AG09309 (cell line): ENCODE data around the gene ABLIM2.

ENCODE experiments used
- DNase-seq: peaks from one replicate; pipeline ENCODE4 v3.0.0-alpha.2; 2010; ENCODE audit warnings: low read depth
- H3K4me3 ChIP-seq: 2 replicates; pipeline ENCODE4 v1.5.1; 2011; ENCODE audit warnings: mild to moderate bottlenecking, low read depth, low read length, moderate library complexity; ENCODE audit not compliant: control insufficient read depth
- CTCF ChIP-seq: IDR thresholded peaks from 2 replicates; pipeline ENCODE4 v1.5.1; 2011; ENCODE audit warnings: mild to moderate bottlenecking, low read depth, low read length, inconsistent platforms; ENCODE audit not compliant: insufficient read depth, control insufficient read depth; ENCODE audit errors: missing control alignments

The ABLIM2 gene

DNA sequence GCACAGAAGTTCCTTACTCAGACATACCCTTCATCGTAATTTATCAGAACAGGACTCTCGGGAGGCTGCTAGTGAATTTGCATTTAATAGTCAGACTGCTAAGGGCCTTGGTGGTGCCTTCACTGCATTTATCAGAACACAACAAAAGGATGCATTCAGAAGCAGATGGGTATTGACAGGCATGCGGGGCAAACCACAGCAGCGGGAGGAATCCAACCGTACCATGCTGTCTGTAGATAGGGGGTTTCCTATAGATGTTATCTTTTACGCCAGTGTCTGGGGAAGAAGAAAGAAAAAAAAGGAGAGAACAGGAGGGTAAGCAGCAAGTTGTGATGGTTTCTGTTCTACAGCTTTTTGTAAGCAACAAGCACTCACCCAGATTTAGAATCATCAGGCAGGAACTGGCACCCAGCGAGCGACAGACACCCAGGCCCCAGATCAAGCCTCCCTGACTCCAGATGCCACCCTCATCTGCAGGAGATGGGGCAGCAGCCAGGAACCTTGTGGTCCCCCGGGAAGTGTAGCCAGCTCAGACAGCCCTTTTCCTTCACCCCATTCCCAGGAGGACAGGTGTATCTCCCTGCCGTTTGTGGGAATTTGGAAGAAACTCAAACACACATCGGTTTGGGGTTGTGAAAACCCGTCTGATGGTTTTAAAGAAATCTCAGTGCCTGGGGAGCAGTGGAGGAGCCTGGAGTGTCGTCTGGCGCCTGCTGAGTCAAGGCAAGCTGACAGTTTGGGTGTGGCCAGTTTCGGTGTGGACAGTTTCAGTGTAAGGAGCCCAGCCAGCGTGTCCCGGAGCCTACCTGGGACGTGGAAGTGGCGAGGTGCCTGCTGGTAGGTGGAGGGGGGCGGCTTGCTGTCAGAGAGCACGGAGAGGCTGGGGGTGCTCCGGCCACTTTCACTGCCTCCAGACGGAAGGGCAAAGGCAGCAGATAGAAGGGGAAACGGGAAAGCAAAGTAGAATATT, 138.9 kb downstream of the ABLIM2 start:
- TF ChIP-seq CTCF = no peak
- no peak overlapping the region for H3K4me3 ChIP-seq
- DNase-seq = no peak

- DNase-seq = no peak
- no peak overlapping the region for H3K4me3 ChIP-seq
- TF ChIP-seq CTCF = no peak
These were observed 142.1 kb downstream of the ABLIM2 start for GRCh38 chr4:8016527-8016926.

DNA sequence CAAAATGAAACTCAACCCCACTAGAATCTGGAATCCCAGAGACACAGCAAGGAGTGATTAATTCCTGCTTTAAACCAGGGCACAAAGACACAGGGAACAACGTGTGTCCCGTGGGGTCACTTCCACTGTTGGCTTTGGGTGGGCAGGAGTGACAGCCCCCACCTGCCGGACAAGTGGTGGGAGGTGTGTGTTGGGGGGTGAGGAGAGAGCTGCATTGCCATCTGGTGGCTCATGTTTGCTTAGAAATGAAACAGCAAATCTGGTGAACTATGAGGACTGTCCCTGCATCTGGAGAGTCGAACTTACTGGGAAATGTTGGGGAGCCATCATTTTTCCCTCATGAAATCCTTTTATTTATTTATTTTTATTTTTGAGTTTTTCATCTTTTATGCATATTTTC, 143.1 kb downstream of the ABLIM2 start:
- peak overlapping the region; percentile 24 for H3K4me3 ChIP-seq
- DNase-seq = no peak
- peak; percentile 56 for TF ChIP-seq CTCF

- DNase-seq = no peak
- TF ChIP-seq CTCF = no peak
- no peak overlapping the region for H3K4me3 ChIP-seq
These were observed 144.5 kb downstream of the ABLIM2 start for GRCh38 chr4:8013976-8014726.

DNA sequence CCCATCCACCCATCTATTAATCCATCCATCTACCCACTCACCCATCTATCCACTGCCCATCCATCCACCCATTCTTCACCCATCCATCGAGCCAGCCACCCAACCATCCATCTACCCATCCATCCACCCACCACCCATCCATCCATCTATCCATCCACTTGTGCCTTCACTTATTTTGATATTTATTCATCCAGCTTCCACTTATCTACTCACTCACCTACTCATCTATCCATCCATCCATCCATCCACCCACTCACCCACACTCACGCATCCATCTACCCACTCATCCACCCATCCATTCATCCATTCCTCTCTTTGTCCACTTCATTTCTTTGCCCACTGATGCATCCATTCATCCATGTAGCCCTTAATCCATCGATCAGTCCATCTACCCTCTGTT, 146.1 kb downstream of the ABLIM2 start:
- no peak for TF ChIP-seq CTCF

GRCh38 chr4:8010618-8011017, 148.0 kb downstream of the ABLIM2 start:
- no peak overlapping the region for H3K4me3 ChIP-seq
- no peak for TF ChIP-seq CTCF
- no peak for DNase-seq

More for the DNA sequence above, 146.1 kb downstream of the ABLIM2 start:
- H3K4me3 ChIP-seq = no peak overlapping the region
- DNase-seq = no peak
